DOHH2 (cell line): Measurements from ENCODE around the gene OBP2A.

ENCODE experiments used
- CTCF ChIP-seq: fragments of 200-600 bp; sonication (generic); IDR thresholded peaks from one replicate; pipeline ENCODE4 v1.5.1; 2014; ENCODE audit warnings: antibody characterized with exemption, mild to moderate bottlenecking, low read depth, low read length; ENCODE audit not compliant: poor library complexity, severe bottlenecking
- EZH2phosphoT487 ChIP-seq: fragments of 200-600 bp; sonication (generic); IDR thresholded peaks from 2 replicates; pipeline ENCODE4 v1.6.1; 2017; ENCODE audit warnings: borderline replicate concordance, mild to moderate bottlenecking, antibody characterized with exemption, low read length, moderate library complexity, mixed read lengths

- no peak for TF ChIP-seq CTCF
- no peak for TF ChIP-seq EZH2phosphoT487
These were observed 19.7 kb downstream of the OBP2A start for GRCh38 chr9:135565636-135566035.
